ENCODE results near the gene NTM.

GRCh38 chr11:131840545-131840944, 470.1 kb downstream of the NTM start:
- no peak for TF ChIP-seq CTCF (IDR thresholded peaks at IDR 0.05)
- TF ChIP-seq POLR2A (IDR thresholded peaks at IDR 0.05), result no peak

Measured in adrenal gland (tissue), 5 donors.